SK-N-SH treated with all-trans-retinoic acid at 6 μM for 48 hours (cell line): ENCODE measurements around the gene CLOCK.

Experiments
- BACH2 ChIP-seq: fragments of 250-450 bp; sonication (Bioruptor Pico); IDR thresholded peaks from 2 replicates; pipeline ENCODE4 v1.9.0; 2021; ENCODE audit warnings: mild to moderate bottlenecking, borderline replicate concordance
- ZNF8 ChIP-seq: fragments of 450-650 bp; formaldehyde crosslinking; IDR thresholded peaks from 2 replicates; pipeline ENCODE4 v1.5.0; 2020; ENCODE audit warnings: mild to moderate bottlenecking, moderate library complexity

DNA sequence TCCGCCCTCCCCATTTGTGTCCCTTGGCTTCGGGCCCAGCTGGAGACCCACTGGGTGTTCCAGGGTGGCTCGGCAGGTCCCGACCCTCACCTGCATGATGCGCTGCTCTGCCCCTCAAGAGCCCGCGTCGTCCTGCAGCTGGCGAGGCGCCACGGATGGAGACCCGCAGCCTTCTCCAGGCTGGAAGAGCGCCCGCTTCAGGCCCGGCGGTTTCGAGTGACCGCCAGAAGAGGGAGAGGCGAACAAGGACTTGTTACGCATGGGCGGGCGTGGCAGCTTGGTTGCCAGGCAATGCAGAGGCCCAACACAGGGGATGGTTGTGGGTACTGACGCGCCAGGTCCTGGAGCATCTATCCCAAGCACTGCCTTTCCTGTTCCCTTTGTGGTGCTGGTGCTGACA is 45.3 kb upstream of the CLOCK start, which contains the start of gene PDCL2:
- no peak for TF ChIP-seq ZNF8
- no peak for TF ChIP-seq BACH2 (CRISPR knock-in tag)
